H1 (cell line): ENCODE results near the gene NHP2.

Source experiments
- BCL11A ChIP-seq, 2 experiments: IDR thresholded peaks; one replicate each; pipeline ENCODE4 v1.6.1; 2011; ENCODE audit warnings: low read depth in 2 of 2, low read length in 2 of 2, mild to moderate bottlenecking in 2 of 2
- CBX5 ChIP-seq: fragments of 300-800, 300-1000 bp; sonication (generic); IDR thresholded peaks from 2 replicates; pipeline ENCODE4 v1.7.1; 2016; ENCODE audit warnings: antibody characterized with exemption, low read length, low read depth
- CBX8 ChIP-seq: fragments of 300-800, 300-1000 bp; sonication (generic); IDR thresholded peaks from 2 replicates; pipeline ENCODE4 v1.7.1; 2016; ENCODE audit warnings: low read depth, low read length, borderline replicate concordance
- CTCF ChIP-seq, 3 experiments: IDR thresholded peaks; 1 replicate in 2 of 3; 2 replicates in 1 of 3; pipeline versions ENCODE4 v1.5.1 to v1.6.1; 2011; ENCODE audit warnings: low read length in 3 of 3, mild to moderate bottlenecking in 3 of 3, inconsistent platforms in 2 of 3, low read depth in 1 of 3, moderate library complexity in 1 of 3; ENCODE audit not compliant: insufficient read depth in 1 of 3; ENCODE audit errors: control extremely low read depth in 1 of 3
- EP300 ChIP-seq, 2 experiments: IDR thresholded peaks; 1 replicate in 1 of 2; 2 replicates in 1 of 2; pipeline ENCODE4 v1.6.1; 2011 to 2012; ENCODE audit warnings: low read depth in 2 of 2, low read length in 2 of 2, mild to moderate bottlenecking in 2 of 2, borderline replicate concordance in 1 of 2, inconsistent platforms in 1 of 2, moderate library complexity in 1 of 2
- EZH2 ChIP-seq: fragments of 200-600 bp; sonication (generic); IDR thresholded peaks from 2 replicates; pipeline ENCODE4 v1.7.1; 2012; ENCODE audit warnings: low read depth, mild to moderate bottlenecking, moderate library complexity, low read length, inconsistent platforms; ENCODE audit not compliant: severe bottlenecking
- GABPA ChIP-seq: IDR thresholded peaks from 2 replicates; pipeline ENCODE4 v1.6.1; 2011; ENCODE audit warnings: mild to moderate bottlenecking, low read length, moderate library complexity, borderline replicate concordance; ENCODE audit not compliant: insufficient read depth
- SP1 ChIP-seq: IDR thresholded peaks from 2 replicates; pipeline ENCODE4 v1.6.1; 2011; ENCODE audit warnings: low read depth, low read length
- SP2 ChIP-seq: IDR thresholded peaks from 2 replicates; pipeline ENCODE4 v1.6.1; 2012; ENCODE audit warnings: mild to moderate bottlenecking, low read length, inconsistent platforms
- TAF1 ChIP-seq: IDR thresholded peaks from 2 replicates; pipeline ENCODE4 v1.6.1; 2011; ENCODE audit warnings: mild to moderate bottlenecking, low read depth, low read length
- TCF12 ChIP-seq: IDR thresholded peaks from 2 replicates; pipeline ENCODE4 v1.6.1; 2011; ENCODE audit warnings: low read depth, mild to moderate bottlenecking, low read length
- TEAD4 ChIP-seq: IDR thresholded peaks from 2 replicates; pipeline ENCODE4 v1.6.1; 2012; ENCODE audit warnings: low read depth, low read length, inconsistent platforms, mixed read lengths

- no peak for TF ChIP-seq TCF12
- no peak for TF ChIP-seq EZH2
- TF ChIP-seq SP2: no peak
- no peak for TF ChIP-seq CTCF (IDR thresholded peaks at IDR 0.05; ENCODE audit: control extremely low read depth in 1 of 3, insufficient read depth in 1 of 3, low read depth in 1 of 3, low read length in 3 of 3)
- TF ChIP-seq TAF1: no peak
- no peak for TF ChIP-seq GABPA
- TF ChIP-seq BCL11A (IDR thresholded peaks at IDR 0.05; ENCODE audit: low read depth in 2 of 2, low read length in 2 of 2): no peak
- TF ChIP-seq EP300 (IDR thresholded peaks at IDR 0.05; ENCODE audit: borderline replicate concordance in 1 of 2, low read depth in 2 of 2, low read length in 2 of 2): no peak
- TF ChIP-seq TEAD4: no peak
- no peak for TF ChIP-seq CBX5
- TF ChIP-seq CBX8: no peak
- TF ChIP-seq SP1: no peak
Measured at GRCh38 chr5:178194026-178194425, 40.3 kb upstream of the NHP2 start.
